KMS-11 (cell line): Measurements from ENCODE around the gene PRKD3.
A peak's percentile ranks its signal among the peaks of the same experiment; 100 is the strongest.

ENCODE experiments used
- H2AFZ ChIP-seq: fragments of 200-600 bp; sonication (generic); 2 replicates; pipeline ENCODE4 v1.6.1; 2016; ENCODE audit warnings: antibody characterized with exemption, mixed run types, low read depth
- H3K27ac ChIP-seq: fragments of 200-600 bp; sonication (generic); 2 replicates; pipeline ENCODE4 v1.6.1; 2016; ENCODE audit warnings: mild to moderate bottlenecking, mixed run types
- H3K27me3 ChIP-seq: fragments of 200-600 bp; sonication (generic); 2 replicates; pipeline ENCODE4 v1.6.1; 2017; ENCODE audit warnings: mild to moderate bottlenecking, low read depth, mixed run types, moderate library complexity; ENCODE audit not compliant: insufficient read depth
- H3K36me3 ChIP-seq: fragments of 200-600 bp; sonication (generic); 2 replicates; pipeline ENCODE4 v1.6.1; 2017; ENCODE audit warnings: mild to moderate bottlenecking, mixed run types; ENCODE audit not compliant: insufficient read depth
- H3K4me1 ChIP-seq: fragments of 200-600 bp; sonication (generic); 2 replicates; pipeline ENCODE4 v1.6.1; 2016; ENCODE audit warnings: mild to moderate bottlenecking, low read depth, mixed run types; ENCODE audit not compliant: poor library complexity, severe bottlenecking
- H3K4me2 ChIP-seq: fragments of 200-600 bp; sonication (generic); 2 replicates; pipeline ENCODE4 v1.7.0; 2016; ENCODE audit warnings: mild to moderate bottlenecking, mixed run types
- H3K4me3 ChIP-seq: fragments of 200-600 bp; sonication (generic); IDR thresholded peaks from 2 replicates; pipeline ENCODE4 v1.6.1; 2017; ENCODE audit warnings: low read depth, low read length, mixed read lengths; ENCODE audit not compliant: insufficient read depth
- H3K79me2 ChIP-seq: fragments of 200-600 bp; sonication (generic); 2 replicates; pipeline ENCODE4 v1.6.1; 2016; ENCODE audit warnings: low read depth, mixed run types; ENCODE audit not compliant: insufficient read depth
- H3K9ac ChIP-seq: fragments of 200-600 bp; sonication (generic); 2 replicates; pipeline ENCODE4 v1.6.1; 2016; ENCODE audit warnings: mild to moderate bottlenecking, mixed run types
- H4K20me1 ChIP-seq: fragments of 200-600 bp; sonication (generic); 2 replicates; pipeline ENCODE4 v1.6.1; 2016; ENCODE audit warnings: mild to moderate bottlenecking, mixed run types; ENCODE audit not compliant: insufficient read depth
- TF ChIP-seq, protein P1 (sequence below): fragments of 200-600 bp; sonication (generic); conservative IDR thresholded peaks from 2 replicates; pipeline ENCODE4 v1.6.1; 2017; ENCODE audit warnings: low read depth, mild to moderate bottlenecking, antibody characterized with exemption, low read length, moderate library complexity, mixed read lengths

Gene PRKD3

DNA sequence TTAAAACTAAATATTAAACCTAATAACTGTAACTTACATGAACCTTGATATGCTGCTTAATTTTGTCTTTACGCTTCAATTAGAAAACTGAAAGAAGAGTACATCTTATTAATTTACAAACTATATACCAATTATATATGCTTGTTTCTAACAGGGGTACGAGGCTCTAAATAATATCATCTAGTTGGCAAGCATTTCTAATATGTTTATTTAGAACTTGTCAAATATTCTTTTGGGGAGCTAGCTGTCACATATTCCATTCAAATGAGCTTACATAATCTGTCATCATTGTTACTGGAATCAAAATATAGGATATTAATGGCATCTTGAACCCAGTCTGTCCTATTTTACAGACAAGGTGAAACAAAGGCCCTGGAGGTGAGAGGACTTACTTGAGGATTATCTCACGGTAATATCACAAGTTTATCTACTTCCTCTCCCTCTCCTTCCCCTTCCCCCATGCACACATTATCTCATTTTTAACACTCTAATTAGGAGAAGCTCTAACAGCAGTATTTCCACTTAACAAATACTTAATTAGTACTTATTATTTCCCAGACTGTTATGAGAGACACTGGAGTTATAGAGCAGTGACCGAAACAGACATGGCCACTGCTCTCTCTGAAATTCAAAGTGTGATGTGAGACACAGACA is 3.5 kb downstream of the PRKD3 start:
- H3K4me2 ChIP-seq: peak overlapping the region; percentile 95
- H3K4me3 ChIP-seq: no peak overlapping the region
- no peaks in the 10 kb centered on the region for H4K20me1 ChIP-seq
- H2AFZ ChIP-seq: no peak overlapping the region
- peaks cover 87% of the 10 kb centered on the region for H3K79me2 ChIP-seq
- TF ChIP-seq, protein P1, sequence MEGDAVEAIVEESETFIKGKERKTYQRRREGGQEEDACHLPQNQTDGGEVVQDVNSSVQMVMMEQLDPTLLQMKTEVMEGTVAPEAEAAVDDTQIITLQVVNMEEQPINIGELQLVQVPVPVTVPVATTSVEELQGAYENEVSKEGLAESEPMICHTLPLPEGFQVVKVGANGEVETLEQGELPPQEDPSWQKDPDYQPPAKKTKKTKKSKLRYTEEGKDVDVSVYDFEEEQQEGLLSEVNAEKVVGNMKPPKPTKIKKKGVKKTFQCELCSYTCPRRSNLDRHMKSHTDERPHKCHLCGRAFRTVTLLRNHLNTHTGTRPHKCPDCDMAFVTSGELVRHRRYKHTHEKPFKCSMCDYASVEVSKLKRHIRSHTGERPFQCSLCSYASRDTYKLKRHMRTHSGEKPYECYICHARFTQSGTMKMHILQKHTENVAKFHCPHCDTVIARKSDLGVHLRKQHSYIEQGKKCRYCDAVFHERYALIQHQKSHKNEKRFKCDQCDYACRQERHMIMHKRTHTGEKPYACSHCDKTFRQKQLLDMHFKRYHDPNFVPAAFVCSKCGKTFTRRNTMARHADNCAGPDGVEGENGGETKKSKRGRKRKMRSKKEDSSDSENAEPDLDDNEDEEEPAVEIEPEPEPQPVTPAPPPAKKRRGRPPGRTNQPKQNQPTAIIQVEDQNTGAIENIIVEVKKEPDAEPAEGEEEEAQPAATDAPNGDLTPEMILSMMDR: no peak
- H3K27ac ChIP-seq: peak overlapping the region; percentile 96
- no peaks in the 10 kb centered on the region for H3K27me3 ChIP-seq
- peak overlapping the region; percentile 98 for H3K9ac ChIP-seq
- H3K4me1 ChIP-seq: peaks cover 8% of the 10 kb centered on the region
- peaks cover 59% of the 10 kb centered on the region for H3K36me3 ChIP-seq

DNA sequence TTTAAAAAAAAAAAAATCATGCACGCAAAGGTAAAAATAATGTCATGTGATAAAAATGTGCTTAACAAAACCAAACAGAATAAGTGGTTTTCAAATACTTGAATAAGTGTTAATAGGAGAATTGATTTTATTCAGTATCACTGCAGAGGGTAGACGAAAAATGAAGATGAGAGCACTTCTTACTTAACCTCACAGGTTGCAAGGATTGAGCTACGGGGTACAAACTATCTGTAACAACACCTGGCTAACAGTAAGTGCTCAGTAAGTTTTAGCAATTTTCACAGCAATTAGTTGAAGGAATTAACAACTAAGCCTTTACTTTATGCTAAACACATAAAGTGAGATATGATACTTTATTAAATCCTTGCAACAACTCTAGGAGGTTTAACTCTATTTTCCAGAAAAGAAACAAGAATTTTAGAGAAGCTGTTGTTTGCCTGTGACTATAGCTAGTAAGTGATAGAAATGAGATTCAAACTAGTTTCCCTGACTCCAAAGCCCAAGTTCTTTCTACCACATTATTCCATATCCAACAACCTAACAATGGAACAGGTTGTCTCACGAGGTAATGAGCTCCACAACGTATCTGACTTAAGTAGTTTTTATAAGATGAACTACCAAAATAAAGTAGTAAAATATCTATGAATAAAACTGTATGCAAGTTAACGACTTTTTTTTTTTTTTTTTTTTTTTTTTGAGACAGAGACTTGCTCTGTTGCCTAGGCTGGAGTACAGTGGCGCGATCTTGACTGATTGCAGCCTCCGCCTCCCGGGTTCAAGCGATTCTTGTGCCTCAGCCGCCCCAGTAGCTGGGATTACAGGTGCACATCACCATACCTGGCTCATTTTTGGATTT is 4.7 kb downstream of the PRKD3 start:
- peaks cover 70% of the 10 kb centered on the region for H3K36me3 ChIP-seq
- H4K20me1 ChIP-seq: no peaks in the 10 kb centered on the region
- H3K79me2 ChIP-seq: peaks cover 93% of the 10 kb centered on the region
- H3K27ac ChIP-seq: peak overlapping the region; percentile 96
- H2AFZ ChIP-seq: no peak overlapping the region
- peak overlapping the region; percentile 98 for H3K9ac ChIP-seq
- TF ChIP-seq, protein P1: no peak
- H3K27me3 ChIP-seq: no peaks in the 10 kb centered on the region
- H3K4me2 ChIP-seq: peak overlapping the region; percentile 95
- no peaks in the 10 kb centered on the region for H3K4me1 ChIP-seq
- H3K4me3 ChIP-seq: peak overlapping the region; percentile 80

DNA sequence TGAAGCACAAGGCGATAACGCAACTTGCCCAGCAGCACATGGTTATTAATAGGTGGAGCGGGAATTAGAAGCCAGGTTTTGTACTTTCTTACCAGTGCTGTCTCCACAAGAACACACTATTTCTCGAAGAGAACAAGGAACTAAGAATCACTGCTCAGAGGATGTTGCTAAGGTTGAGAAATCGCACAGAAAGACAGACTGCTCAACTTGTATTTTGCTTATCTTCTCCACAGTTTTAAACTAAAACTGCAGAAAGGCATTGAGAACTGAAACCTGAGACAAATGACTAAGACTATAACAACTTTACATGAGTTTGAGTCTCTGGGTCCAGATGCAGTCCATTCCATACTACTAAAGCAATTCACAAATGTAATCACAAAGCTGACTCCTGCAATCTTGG is 6.2 kb downstream of the PRKD3 start:
- H3K4me2 ChIP-seq: peak overlapping the region; percentile 95
- peak overlapping the region; percentile 96 for H3K27ac ChIP-seq
- peaks cover 2% of the 10 kb centered on the region for H4K20me1 ChIP-seq
- H3K9ac ChIP-seq: peak overlapping the region; percentile 98
- H2AFZ ChIP-seq: no peak overlapping the region
- peaks cover 5% of the 10 kb centered on the region for H3K4me1 ChIP-seq
- H3K27me3 ChIP-seq: no peaks in the 10 kb centered on the region
- H3K79me2 ChIP-seq: peaks cover 100% of the 10 kb centered on the region
- H3K4me3 ChIP-seq: peak overlapping the region; percentile 41
- H3K36me3 ChIP-seq: peaks cover 83% of the 10 kb centered on the region
- TF ChIP-seq, protein P1: no peak

DNA sequence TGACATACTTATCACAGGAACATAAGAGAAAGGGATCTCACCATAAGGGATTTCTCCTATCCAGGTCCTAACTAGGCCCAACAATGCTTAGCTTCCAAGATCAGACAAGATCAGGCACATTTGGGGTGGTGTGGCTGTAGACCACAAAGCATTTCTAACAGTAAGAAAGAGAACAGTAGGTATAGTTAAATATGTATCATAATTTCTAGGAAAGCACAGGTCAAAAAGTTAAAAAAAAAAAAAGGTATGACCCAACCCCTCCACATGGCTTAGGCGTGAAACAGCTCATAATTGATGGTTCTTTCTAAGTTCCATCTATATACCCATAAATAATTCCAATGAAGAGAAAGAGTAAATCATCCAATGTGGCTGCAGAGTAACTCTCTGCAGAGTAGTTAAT is 6.9 kb downstream of the PRKD3 start:
- H3K4me2 ChIP-seq: peak overlapping the region; percentile 95
- H3K27ac ChIP-seq: peak overlapping the region; percentile 96
- peaks cover 100% of the 10 kb centered on the region for H3K79me2 ChIP-seq

More for the DNA sequence above, 6.9 kb downstream of the PRKD3 start:
- Histone ChIP-seq H2AFZ (no peak overlapping the region), H3K4me1 (peaks cover 11% of the 10 kb centered on the region), H4K20me1 (peaks cover 9% of the 10 kb centered on the region), H3K27me3 (no peaks in the 10 kb centered on the region), H3K4me3 (peak overlapping the region; percentile 41), H3K36me3 (peaks cover 83% of the 10 kb centered on the region), H3K9ac (peak overlapping the region; percentile 98)
- TF ChIP-seq, protein P1: no peak
